GM12875 (cell line): ENCODE results near the gene ZHX3.

Experiments
- H3K4me3 ChIP-seq: one replicate; pipeline ENCODE4 v1.5.1; 2011; ENCODE audit warnings: low read depth, low read length, control low read depth
- CTCF ChIP-seq: IDR thresholded peaks from 2 replicates; pipeline ENCODE4 v1.5.1; 2011; ENCODE audit warnings: low read depth, mild to moderate bottlenecking, control low read depth, inconsistent platforms, low read length, moderate library complexity, borderline replicate concordance; ENCODE audit not compliant: insufficient read depth

Gene ZHX3

GRCh38 chr20:41151134-41151869 lies 166.2 kb downstream of the ZHX3 start:
- no peak for TF ChIP-seq CTCF
- H3K4me3 ChIP-seq = no peak overlapping the region

GRCh38 chr20:41150664-41151063 lies 166.9 kb downstream of the ZHX3 start:
- H3K4me3 ChIP-seq = no peak overlapping the region
- no peak for TF ChIP-seq CTCF

GRCh38 chr20:41148942-41149341 lies 168.6 kb downstream of the ZHX3 start:
- no peak for TF ChIP-seq CTCF
- H3K4me3 ChIP-seq = no peak overlapping the region

- no peak overlapping the region for H3K4me3 ChIP-seq
- no peak for TF ChIP-seq CTCF
Observed at GRCh38 chr20:41147767-41148191, 169.8 kb downstream of the ZHX3 start.

- no peak for TF ChIP-seq CTCF
Observed at GRCh38 chr20:41145821-41146620, 171.5 kb downstream of the ZHX3 start.

GRCh38 chr20:41145317-41145716 lies 172.2 kb downstream of the ZHX3 start:
- H3K4me3 ChIP-seq = no peak overlapping the region
- no peak for TF ChIP-seq CTCF

More at GRCh38 chr20:41145821-41146620, 171.5 kb downstream of the ZHX3 start:
- no peak overlapping the region for H3K4me3 ChIP-seq
